ENCODE measurements around the gene MSMP.

The MSMP gene

GRCh38 chr9:35741740-35742139 is 12.3 kb downstream of the MSMP start:
- no peak for TF ChIP-seq CTCF (IDR thresholded peaks at IDR 0.05; ENCODE audit: low read depth, low read length)
- TF ChIP-seq MAX (IDR thresholded peaks at IDR 0.05; ENCODE audit: low read depth, low read length): no peak
- no peak for TF ChIP-seq POLR2A (IDR thresholded peaks at IDR 0.05; ENCODE audit: extremely low read depth, insufficient read length)
- TF ChIP-seq MYC (IDR thresholded peaks at IDR 0.05; ENCODE audit: low read depth, low read length): no peak
- DNase-seq (ENCODE audit: low read depth): peak; percentile 33
- no peak overlapping the region for H3K4me3 ChIP-seq (ENCODE audit: low read depth, low read length)

- DNase-seq (ENCODE audit: low read depth): no peak
- H3K4me3 ChIP-seq (ENCODE audit: low read depth, low read length): no peak overlapping the region
- TF ChIP-seq POLR2A (IDR thresholded peaks at IDR 0.05; ENCODE audit: extremely low read depth, insufficient read length) (no peak), MYC (IDR thresholded peaks at IDR 0.05; ENCODE audit: low read depth, low read length) (no peak), MAX (IDR thresholded peaks at IDR 0.05; ENCODE audit: low read depth, low read length) (no peak), CTCF (IDR thresholded peaks at IDR 0.05; ENCODE audit: low read depth, low read length) (no peak)
Measured at GRCh38 chr9:35740243-35740642, 13.8 kb downstream of the MSMP start.

GRCh38 chr9:35738924-35739323 is 15.2 kb downstream of the MSMP start:
- H3K4me3 ChIP-seq (ENCODE audit: low read depth, low read length): no peak overlapping the region
- no peak for TF ChIP-seq CTCF (IDR thresholded peaks at IDR 0.05; ENCODE audit: low read depth, low read length)
- no peak for TF ChIP-seq MYC (IDR thresholded peaks at IDR 0.05; ENCODE audit: low read depth, low read length)
- no peak for TF ChIP-seq MAX (IDR thresholded peaks at IDR 0.05; ENCODE audit: low read depth, low read length)
- no peak for TF ChIP-seq POLR2A (IDR thresholded peaks at IDR 0.05; ENCODE audit: extremely low read depth, insufficient read length)
- no peak for DNase-seq (ENCODE audit: low read depth)

GRCh38 chr9:35738186-35738585 is 15.9 kb downstream of the MSMP start:
- TF ChIP-seq MAX (IDR thresholded peaks at IDR 0.05; ENCODE audit: low read depth, low read length) (no peak), CTCF (IDR thresholded peaks at IDR 0.05; ENCODE audit: low read depth, low read length) (no peak), POLR2A (IDR thresholded peaks at IDR 0.05; ENCODE audit: extremely low read depth, insufficient read length) (no peak), MYC (IDR thresholded peaks at IDR 0.05; ENCODE audit: low read depth, low read length) (no peak)
- H3K4me3 ChIP-seq (ENCODE audit: low read depth, low read length): no peak overlapping the region
- no peak for DNase-seq (ENCODE audit: low read depth)

GRCh38 chr9:35737143-35737542 is 16.9 kb downstream of the MSMP start:
- DNase-seq (ENCODE audit: low read depth): no peak
- no peak overlapping the region for H3K4me3 ChIP-seq (ENCODE audit: low read depth, low read length)
- TF ChIP-seq MYC (IDR thresholded peaks at IDR 0.05; ENCODE audit: low read depth, low read length): no peak
- no peak for TF ChIP-seq POLR2A (IDR thresholded peaks at IDR 0.05; ENCODE audit: extremely low read depth, insufficient read length)
- TF ChIP-seq MAX (IDR thresholded peaks at IDR 0.05; ENCODE audit: low read depth, low read length): no peak
- TF ChIP-seq CTCF (IDR thresholded peaks at IDR 0.05; ENCODE audit: low read depth, low read length): no peak

GRCh38 chr9:35736201-35736633 is 17.9 kb downstream of the MSMP start:
- TF ChIP-seq MAX (IDR thresholded peaks at IDR 0.05; ENCODE audit: low read depth, low read length) (no peak), MYC (IDR thresholded peaks at IDR 0.05; ENCODE audit: low read depth, low read length) (no peak), CTCF (IDR thresholded peaks at IDR 0.05; ENCODE audit: low read depth, low read length) (peak; percentile 82), POLR2A (IDR thresholded peaks at IDR 0.05; ENCODE audit: extremely low read depth, insufficient read length) (no peak)
- DNase-seq (ENCODE audit: low read depth): peak; percentile 72
- no peak overlapping the region for H3K4me3 ChIP-seq (ENCODE audit: low read depth, low read length)
